Right lung (tissue), 5 donors: Measurements from ENCODE around the gene SAYSD1. TPM values are rescaled to one million over a fixed set of nuclear protein-coding genes. Genes with fewer than 3 reads are reported as not detected.

Experiments used
- DNase-seq, 2 donors: peaks; one replicate each; pipeline ENCODE4 v3.0.0-alpha.2; 2013
- polyA plus RNA-seq, 5 donors: library from polyadenylated mRNA; unstranded; fragments of 120-200 nt; gene quantifications; one replicate each; pipeline versions ENCODE4 v1.2.1 to v1.2.3, GENCODE V29; 2013; ENCODE audit warnings: inconsistent platforms in 1 of 5, low replicate concordance in 1 of 5; ENCODE audit not compliant: insufficient read length in 5 of 5, insufficient read depth in 1 of 5

SAYSD1 gene
- polyA plus RNA-seq, 5 donors = 20.7 to 25.6 (median 22.9) TPM

DNA sequence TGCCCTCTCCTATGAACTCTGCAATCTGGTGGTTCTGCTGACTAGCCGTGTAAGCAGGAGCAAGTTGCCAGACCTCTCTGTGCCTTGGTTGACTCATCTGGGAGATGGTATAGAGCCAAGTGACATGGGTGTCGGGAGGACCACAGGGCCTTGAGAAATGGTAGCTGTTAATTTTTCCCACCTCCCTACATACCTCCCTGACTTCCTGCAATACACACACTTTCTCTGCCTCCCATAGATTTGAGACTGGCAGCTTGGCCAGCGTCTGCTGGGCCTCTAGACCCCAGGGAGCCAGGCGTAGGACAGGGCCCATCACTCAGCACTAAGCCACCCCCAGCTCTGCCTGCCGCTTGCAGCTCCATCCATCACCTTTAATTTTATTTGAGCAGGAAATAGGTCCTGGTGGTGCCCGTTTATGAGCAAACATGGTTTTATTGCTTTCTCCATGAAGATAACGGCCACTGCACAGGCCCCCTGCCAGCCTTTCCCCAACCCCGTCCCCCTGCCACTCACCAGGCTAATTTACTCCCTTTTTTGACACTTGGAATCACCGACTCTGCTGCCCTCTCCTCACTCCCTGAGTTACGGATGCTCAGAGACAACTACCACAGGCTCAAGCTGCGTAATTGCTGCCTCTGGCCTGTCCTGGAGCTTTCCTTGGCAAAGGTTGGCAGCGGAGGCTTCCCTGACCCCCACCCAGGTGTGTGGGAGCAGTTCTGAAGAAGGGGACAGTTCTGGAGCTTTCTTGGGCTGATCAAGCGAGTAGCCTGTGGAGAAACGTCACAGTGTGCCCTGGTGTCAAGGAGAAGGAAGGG lies 55.3 kb downstream of the SAYSD1 start:
- no peak for DNase-seq

DNA sequence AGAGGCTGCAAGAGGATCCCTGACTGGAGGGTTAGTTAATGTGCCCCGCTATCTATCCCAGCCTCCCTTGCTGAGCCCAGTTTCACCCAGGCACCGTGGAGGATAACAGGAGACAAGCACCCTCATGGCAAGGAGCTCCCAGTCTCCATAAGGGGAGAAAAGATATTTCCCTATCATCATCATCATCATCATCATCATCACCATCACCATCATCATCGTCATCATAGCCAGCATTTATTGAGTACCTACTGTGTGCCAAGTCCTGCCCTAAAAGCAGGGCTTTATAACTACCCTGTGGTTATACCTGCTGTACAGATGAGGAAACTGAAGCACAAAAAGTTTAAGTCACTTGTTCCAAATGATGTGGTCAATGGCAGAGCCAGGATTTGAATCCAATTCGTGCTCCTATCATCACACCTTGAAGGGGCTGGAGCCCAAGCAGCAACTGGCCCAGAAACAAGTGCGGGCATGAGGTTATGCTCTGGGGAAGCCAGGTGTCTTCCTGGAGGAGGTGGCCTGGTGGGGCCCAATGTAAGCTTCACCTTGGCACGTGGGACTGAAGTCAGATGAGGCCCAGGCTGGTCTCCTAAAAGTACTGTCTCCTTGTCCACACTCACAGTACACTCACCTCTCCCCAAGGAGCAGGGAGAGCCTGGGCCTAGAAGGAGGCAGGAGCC lies 56.4 kb downstream of the SAYSD1 start:
- DNase-seq = no peak

DNA sequence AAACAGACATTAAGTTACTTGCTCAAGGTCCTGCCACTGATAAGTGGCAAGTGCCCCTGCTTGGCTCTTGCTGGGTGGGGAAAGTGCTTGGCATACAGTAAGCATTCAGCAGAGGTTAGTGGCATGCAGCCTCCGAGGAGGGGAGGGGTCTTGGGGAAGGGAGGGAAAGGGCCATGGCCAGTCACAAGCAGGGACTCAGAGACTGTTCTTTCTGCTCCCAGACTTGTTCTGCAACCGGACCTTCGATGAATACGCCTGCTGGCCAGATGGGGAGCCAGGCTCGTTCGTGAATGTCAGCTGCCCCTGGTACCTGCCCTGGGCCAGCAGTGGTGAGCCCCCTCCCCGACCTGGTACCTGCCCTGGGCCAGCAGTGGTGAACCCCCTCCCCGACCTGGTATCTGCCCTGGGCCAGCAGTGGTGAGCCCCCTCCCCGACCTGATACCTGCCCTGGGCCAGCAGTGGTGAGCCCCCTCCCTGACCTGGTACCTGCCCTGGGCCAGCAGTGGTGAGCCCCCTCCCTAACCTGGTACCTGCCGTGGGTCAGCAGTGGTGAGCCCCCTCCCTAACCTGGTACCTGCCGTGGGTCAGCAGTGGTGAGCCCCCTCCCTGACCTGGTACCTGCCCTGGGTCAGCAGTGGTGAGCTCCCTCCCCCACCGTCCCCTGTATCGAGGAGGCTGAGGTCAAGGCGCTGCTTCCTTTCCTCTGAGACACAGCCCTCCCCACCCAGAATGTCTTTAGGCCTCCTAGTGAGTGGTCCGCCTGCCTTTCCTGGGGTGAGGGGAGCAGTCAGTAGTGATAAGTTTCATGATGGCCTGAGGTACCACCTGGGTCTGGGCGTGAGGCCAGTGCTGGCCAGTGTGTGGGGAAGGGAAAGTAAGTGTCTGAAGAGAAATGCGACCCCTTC lies 57.5 kb downstream of the SAYSD1 start:
- no peak for DNase-seq

DNA sequence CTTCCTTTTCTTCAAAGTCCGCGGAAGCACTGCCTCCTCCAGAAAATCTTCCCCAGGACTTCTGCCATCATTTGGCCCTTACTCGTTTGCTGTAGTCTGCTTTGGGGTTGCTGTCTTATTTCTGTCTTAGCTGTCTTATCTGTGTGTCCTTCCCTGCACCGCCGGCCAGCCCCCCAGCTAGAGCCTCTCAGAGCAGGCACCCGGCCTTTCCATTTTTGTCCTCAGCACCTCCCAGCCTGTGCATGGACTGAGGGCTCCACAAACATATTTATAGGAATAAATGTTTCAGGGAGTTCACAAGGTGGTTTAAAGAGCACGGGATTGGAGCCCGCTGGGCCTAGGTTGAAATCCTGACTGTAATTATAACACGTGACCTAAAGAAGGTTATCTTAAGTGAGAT lies 58.3 kb downstream of the SAYSD1 start:
- no peak for DNase-seq

DNA sequence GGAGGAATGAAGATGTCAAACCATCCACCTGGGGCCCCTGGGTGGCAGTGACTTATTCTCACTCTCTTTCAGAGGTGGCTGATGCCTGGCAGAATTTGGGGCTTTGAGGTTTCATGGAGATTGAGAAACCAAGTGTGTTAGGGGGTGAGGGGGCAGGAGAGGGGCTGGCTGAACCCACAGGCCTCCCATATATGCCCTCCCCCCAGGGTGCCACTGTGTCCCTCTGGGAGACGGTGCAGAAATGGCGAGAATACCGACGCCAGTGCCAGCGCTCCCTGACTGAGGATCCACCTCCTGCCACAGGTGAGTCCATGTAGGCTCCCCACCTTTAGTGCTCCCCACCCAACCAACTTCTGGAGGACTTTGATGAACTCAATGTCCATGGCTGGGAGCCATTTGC lies 58.8 kb downstream of the SAYSD1 start:
- no peak for DNase-seq

DNA sequence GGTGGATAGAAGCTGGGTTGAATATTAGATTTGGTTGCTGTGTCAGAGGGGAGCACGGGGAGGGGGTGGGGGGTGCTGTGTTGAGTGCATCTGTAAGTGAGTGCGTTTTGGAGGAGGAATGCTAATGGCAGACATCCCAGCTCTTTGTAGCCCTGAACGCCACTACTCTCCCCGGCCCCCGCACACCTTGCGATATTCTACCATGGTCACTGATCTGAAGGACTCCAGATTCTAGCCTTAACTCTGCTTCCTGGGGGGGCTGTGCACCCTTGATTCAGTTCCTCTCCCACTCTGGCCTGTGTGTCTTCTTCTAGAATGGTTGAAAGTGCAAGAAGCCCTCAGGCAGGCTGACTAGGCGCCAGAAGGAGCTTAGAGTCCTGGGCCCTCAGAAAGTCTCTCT lies 59.3 kb downstream of the SAYSD1 start:
- DNase-seq = no peak

DNA sequence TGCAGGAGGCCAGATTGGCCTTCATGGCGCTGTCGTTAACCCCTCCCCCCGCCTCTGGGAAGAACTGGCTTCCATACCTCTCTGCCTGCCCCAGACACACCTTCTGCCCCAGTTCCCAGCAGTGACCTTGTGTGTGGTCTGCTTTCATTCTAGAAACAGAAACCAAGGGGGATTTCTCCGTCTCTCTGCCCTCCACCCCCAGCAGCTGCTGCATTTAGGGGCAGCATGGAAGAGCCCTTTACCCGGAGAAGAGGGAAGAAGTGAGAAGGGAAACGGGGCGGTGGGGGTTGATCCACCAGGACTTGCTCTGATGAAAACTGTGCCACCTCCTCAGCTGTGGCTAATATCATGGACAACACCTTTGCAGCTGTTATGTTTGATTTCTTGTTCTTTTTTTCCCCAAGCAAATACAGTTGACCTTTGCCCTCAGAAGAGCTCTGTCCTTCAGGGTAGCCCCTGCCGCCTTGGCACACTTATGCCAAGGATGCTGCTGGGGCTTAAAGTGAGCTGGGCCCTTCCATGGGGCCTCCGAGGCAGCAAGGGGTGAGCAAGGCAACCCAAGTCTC lies 60.3 kb downstream of the SAYSD1 start:
- no peak for DNase-seq

Other genes starting within 250 kb of the SAYSD1 start
- gene GLP1R, start 66.4 kb downstream of the SAYSD1 start, polyA plus RNA-seq = 1 to 10 TPM in 1 of 5 donors, under 1 TPM in 4; 0.40 to 1.0 (median 0.56) TPM
- 10 to 100 TPM; 17.8 to 28.6 (median 27.5) TPM for gene KCNK5, start 114.3 kb upstream of the SAYSD1 start, polyA plus RNA-seq
- 10 to 100 TPM in 4 of 5 donors, 1 to 10 TPM in 1; 8.2 to 14.8 (median 14.2) TPM for gene KCNK17, start 199.2 kb upstream of the SAYSD1 start, polyA plus RNA-seq
- gene KCNK16, start 207.5 kb upstream of the SAYSD1 start, polyA plus RNA-seq = under 1 TPM; 0.10 to 0.33 (median 0.22) TPM